ENCODE results near the gene DZIP3.

GRCh38 chr3:108718454-108718853, 128.9 kb downstream of the DZIP3 start:
- TF ChIP-seq RFX5 (IDR thresholded peaks at IDR 0.05; ENCODE audit: borderline replicate concordance, low read depth, low read length) = no peak
- TF ChIP-seq, protein P1, sequence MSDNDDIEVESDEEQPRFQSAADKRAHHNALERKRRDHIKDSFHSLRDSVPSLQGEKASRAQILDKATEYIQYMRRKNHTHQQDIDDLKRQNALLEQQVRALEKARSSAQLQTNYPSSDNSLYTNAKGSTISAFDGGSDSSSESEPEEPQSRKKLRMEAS (IDR thresholded peaks at IDR 0.05) = no peak
- TF ChIP-seq CTCF (IDR thresholded peaks at IDR 0.05; ENCODE audit: control extremely low read depth in 1 of 3, insufficient read depth in 1 of 3, low read depth in 1 of 3, low read length in 3 of 3) = no peak
- TF ChIP-seq, protein P2, sequence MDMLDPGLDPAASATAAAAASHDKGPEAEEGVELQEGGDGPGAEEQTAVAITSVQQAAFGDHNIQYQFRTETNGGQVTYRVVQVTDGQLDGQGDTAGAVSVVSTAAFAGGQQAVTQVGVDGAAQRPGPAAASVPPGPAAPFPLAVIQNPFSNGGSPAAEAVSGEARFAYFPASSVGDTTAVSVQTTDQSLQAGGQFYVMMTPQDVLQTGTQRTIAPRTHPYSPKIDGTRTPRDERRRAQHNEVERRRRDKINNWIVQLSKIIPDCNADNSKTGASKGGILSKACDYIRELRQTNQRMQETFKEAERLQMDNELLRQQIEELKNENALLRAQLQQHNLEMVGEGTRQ (IDR thresholded peaks at IDR 0.05; ENCODE audit: low read length) = no peak
- TF ChIP-seq GABPA (IDR thresholded peaks at IDR 0.05; ENCODE audit: borderline replicate concordance, insufficient read depth, low read length) = no peak
- no peak for TF ChIP-seq HDAC6 (IDR thresholded peaks at IDR 0.05; ENCODE audit: low read depth, low read length)
- TF ChIP-seq POLR2A (IDR thresholded peaks at IDR 0.05; ENCODE audit: control extremely low read depth in 1 of 2, low read depth in 2 of 2, low read length in 2 of 2) = no peak
- no peak for TF ChIP-seq RAD21 (IDR thresholded peaks at IDR 0.05 in 1 of 2, conservative IDR thresholded peaks at IDR 0.05 in 1 of 2; ENCODE audit: low read depth in 2 of 2, low read length in 2 of 2)
- no peak for TF ChIP-seq EZH2 (IDR thresholded peaks at IDR 0.05; ENCODE audit: low read depth, low read length, severe bottlenecking)
- TF ChIP-seq TBP (IDR thresholded peaks at IDR 0.05; ENCODE audit: low read depth, low read length) = no peak
- TF ChIP-seq EP300 (IDR thresholded peaks at IDR 0.05; ENCODE audit: borderline replicate concordance in 1 of 2, low read depth in 2 of 2, low read length in 2 of 2) = no peak
- TF ChIP-seq, protein P3, sequence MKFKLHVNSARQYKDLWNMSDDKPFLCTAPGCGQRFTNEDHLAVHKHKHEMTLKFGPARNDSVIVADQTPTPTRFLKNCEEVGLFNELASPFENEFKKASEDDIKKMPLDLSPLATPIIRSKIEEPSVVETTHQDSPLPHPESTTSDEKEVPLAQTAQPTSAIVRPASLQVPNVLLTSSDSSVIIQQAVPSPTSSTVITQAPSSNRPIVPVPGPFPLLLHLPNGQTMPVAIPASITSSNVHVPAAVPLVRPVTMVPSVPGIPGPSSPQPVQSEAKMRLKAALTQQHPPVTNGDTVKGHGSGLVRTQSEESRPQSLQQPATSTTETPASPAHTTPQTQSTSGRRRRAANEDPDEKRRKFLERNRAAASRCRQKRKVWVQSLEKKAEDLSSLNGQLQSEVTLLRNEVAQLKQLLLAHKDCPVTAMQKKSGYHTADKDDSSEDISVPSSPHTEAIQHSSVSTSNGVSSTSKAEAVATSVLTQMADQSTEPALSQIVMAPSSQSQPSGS (IDR thresholded peaks at IDR 0.05; ENCODE audit: low read length) = no peak
- TF ChIP-seq ZNF274 (IDR thresholded peaks at IDR 0.05; ENCODE audit: borderline replicate concordance, extremely low read depth, low read length) = no peak

Measured in H1 (cell line).